Effector memory CD4-positive, alpha-beta T cell (primary cell): ENCODE data around the gene SYS1.
A peak's percentile ranks its signal among the peaks of the same experiment; 100 is the strongest.

Source experiments
- DNase-seq, 3 donors: peaks; one replicate each; pipeline ENCODE4 v3.0.0-alpha.2; 2020
- H3K27ac ChIP-seq: 2 replicates; pipeline ENCODE4 v1.7.0; 2013; ENCODE audit warnings: mild to moderate bottlenecking, low read length, moderate library complexity; ENCODE audit not compliant: insufficient read depth, poor library complexity, severe bottlenecking
- H3K27me3 ChIP-seq: replicated peaks from 2 replicates; pipeline ENCODE4 v1.7.0; 2013; ENCODE audit warnings: mild to moderate bottlenecking, low read length; ENCODE audit not compliant: insufficient read depth, control insufficient read depth, poor library complexity, severe bottlenecking
- H3K36me3 ChIP-seq: 2 replicates; pipeline ENCODE4 v1.7.0; 2013; ENCODE audit warnings: mild to moderate bottlenecking, low read length, moderate library complexity; ENCODE audit not compliant: control insufficient read depth, insufficient read depth
- H3K4me1 ChIP-seq: 2 replicates; pipeline ENCODE4 v1.7.0; 2013; ENCODE audit warnings: low read length, mild to moderate bottlenecking; ENCODE audit not compliant: control insufficient read depth, insufficient read depth, poor library complexity, severe bottlenecking
- H3K4me3 ChIP-seq: 2 replicates; pipeline ENCODE4 v1.7.0; 2013; ENCODE audit warnings: low read length, low read depth, mild to moderate bottlenecking; ENCODE audit not compliant: insufficient read depth, poor library complexity, severe bottlenecking
- H3K9me3 ChIP-seq: 2 replicates; pipeline ENCODE4 v1.7.0; 2013; ENCODE audit warnings: mild to moderate bottlenecking, low read length, moderate library complexity; ENCODE audit not compliant: control insufficient read depth

The SYS1 gene

GRCh38 chr20:45367126-45367525, 4.2 kb downstream of the SYS1 start:
- H3K27me3 ChIP-seq: no peaks in the 10 kb centered on the region
- no peaks in the 10 kb centered on the region for H3K9me3 ChIP-seq
- no peak overlapping the region for H3K27ac ChIP-seq
- no peak overlapping the region for H3K4me3 ChIP-seq
- peaks cover 32% of the 10 kb centered on the region for H3K4me1 ChIP-seq
- peaks cover 26% of the 10 kb centered on the region for H3K36me3 ChIP-seq
- DNase-seq: no peak

- Histone ChIP-seq H3K27me3 (no peaks in the 10 kb centered on the region), H3K36me3 (peaks cover 26% of the 10 kb centered on the region), H3K9me3 (no peaks in the 10 kb centered on the region), H3K4me3 (peak overlapping the region; percentile 7), H3K27ac (peak overlapping the region; percentile 33), H3K4me1 (peaks cover 37% of the 10 kb centered on the region)
- DNase-seq: peak in 1 of 3 donors; percentile 28
These were observed 5.4 kb downstream of the SYS1 start for GRCh38 chr20:45368221-45368980.

- peaks cover 33% of the 10 kb centered on the region for H3K4me1 ChIP-seq
- DNase-seq: no peak
- H3K36me3 ChIP-seq: peaks cover 21% of the 10 kb centered on the region
- no peaks in the 10 kb centered on the region for H3K27me3 ChIP-seq
- no peaks in the 10 kb centered on the region for H3K9me3 ChIP-seq
- no peak overlapping the region for H3K4me3 ChIP-seq
- no peak overlapping the region for H3K27ac ChIP-seq
These were observed 7.7 kb downstream of the SYS1 start for GRCh38 chr20:45370571-45371160.

- Histone ChIP-seq H3K36me3 (peaks cover 6% of the 10 kb centered on the region), H3K9me3 (no peaks in the 10 kb centered on the region), H3K27me3 (no peaks in the 10 kb centered on the region), H3K27ac (no peak overlapping the region), H3K4me1 (peaks cover 29% of the 10 kb centered on the region), H3K4me3 (no peak overlapping the region)
- DNase-seq: no peak
These were observed 9.3 kb downstream of the SYS1 start for GRCh38 chr20:45372241-45372640.

DNA sequence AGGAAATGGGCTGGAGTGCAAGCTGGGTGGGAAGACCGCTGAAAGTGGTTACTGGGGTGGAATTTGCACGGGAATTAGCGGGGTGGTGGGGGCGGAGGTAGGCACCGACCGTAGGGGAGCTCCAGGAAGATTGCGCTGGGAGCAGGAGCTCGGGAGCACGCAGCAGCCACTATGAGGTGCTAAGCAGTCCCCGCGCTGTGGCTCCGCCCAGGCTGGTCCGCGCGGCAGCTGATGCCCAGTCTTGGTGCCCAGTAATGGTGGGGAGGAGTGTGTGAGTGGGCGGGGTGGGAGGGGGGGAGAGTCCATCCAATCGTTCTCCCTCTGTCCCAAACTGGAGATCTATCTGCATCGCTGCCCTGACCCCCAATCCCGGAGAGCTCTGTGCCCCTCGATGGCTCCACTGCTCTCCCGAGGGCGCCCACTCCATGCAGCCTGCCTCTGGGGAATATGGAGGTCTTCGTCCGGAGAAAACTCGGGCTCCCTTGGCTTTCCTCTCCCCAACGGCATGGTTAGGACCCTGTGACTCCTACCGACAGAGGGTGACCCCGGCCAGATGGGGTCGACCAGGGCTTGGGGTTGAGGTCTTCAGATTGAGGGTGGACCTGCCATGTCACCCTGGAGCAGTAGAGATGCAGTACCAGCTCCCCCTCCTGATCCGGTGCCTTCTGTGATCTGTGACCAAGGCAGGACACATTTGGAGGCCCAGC, 9.8 kb downstream of the SYS1 start:
- Histone ChIP-seq H3K27ac (peak overlapping the region; percentile 70), H3K4me3 (peak overlapping the region; percentile 64), H3K36me3 (peaks cover 2% of the 10 kb centered on the region), H3K4me1 (peaks cover 23% of the 10 kb centered on the region), H3K27me3 (no peaks in the 10 kb centered on the region), H3K9me3 (no peaks in the 10 kb centered on the region)
- DNase-seq: no peak

GRCh38 chr20:45373353-45374100, 10.6 kb downstream of the SYS1 start:
- peak; percentile 73 to 81 (median 74) for DNase-seq
- Histone ChIP-seq H3K4me1 (peaks cover 17% of the 10 kb centered on the region), H3K4me3 (peak overlapping the region; percentile 64), H3K27ac (peak overlapping the region; percentile 70), H3K36me3 (peaks cover 2% of the 10 kb centered on the region), H3K9me3 (no peaks in the 10 kb centered on the region), H3K27me3 (no peaks in the 10 kb centered on the region)

- H3K4me1 ChIP-seq: peaks cover 13% of the 10 kb centered on the region
- no peaks in the 10 kb centered on the region for H3K27me3 ChIP-seq
- DNase-seq: no peak
- H3K36me3 ChIP-seq: peaks cover 2% of the 10 kb centered on the region
- H3K9me3 ChIP-seq: no peaks in the 10 kb centered on the region
- H3K4me3 ChIP-seq: no peak overlapping the region
- peak overlapping the region; percentile 70 for H3K27ac ChIP-seq
These were observed 11.1 kb downstream of the SYS1 start for GRCh38 chr20:45374101-45374467.

GRCh38 chr20:45374966-45375365, 12.0 kb downstream of the SYS1 start:
- H3K9me3 ChIP-seq: no peaks in the 10 kb centered on the region
- H3K4me1 ChIP-seq: peaks cover 13% of the 10 kb centered on the region
- no peak overlapping the region for H3K4me3 ChIP-seq
- no peak overlapping the region for H3K27ac ChIP-seq
- H3K36me3 ChIP-seq: peaks cover 2% of the 10 kb centered on the region
- H3K27me3 ChIP-seq: no peaks in the 10 kb centered on the region
- no peak for DNase-seq

DNA sequence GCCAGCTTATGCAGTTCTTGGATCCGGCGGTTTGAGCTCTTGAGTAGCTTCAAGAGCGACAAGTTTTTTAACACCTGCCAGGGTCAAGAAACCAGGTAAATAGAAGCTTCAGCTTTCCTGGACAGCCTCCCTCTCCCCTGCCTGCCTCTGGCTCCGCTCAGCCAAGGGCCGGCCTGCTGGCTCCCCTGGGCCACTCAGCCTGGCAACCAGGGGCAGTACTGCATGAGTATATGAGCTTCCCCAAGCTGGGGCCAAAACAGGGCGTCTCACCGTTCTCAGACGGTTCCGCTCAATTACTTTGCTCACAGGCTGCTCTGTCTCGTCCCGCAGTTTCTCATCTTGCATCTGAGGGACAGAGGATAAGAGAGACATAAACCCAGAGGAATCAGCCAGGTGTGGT, 14.3 kb downstream of the SYS1 start:
- H3K9me3 ChIP-seq: no peaks in the 10 kb centered on the region
- no peak for DNase-seq
- H3K27ac ChIP-seq: no peak overlapping the region
- H3K4me1 ChIP-seq: peaks cover 10% of the 10 kb centered on the region
- no peaks in the 10 kb centered on the region for H3K27me3 ChIP-seq
- H3K36me3 ChIP-seq: peaks cover 2% of the 10 kb centered on the region
- H3K4me3 ChIP-seq: no peak overlapping the region
